ENCODE results near the gene PCBP3. TPM values are rescaled to one million over a fixed set of nuclear protein-coding genes. Genes with fewer than 3 reads are reported as not detected.

PCBP3 gene
- total RNA-seq, 4 donors from 2014 or later: 0.77 to 8.6 (median 3.2) TPM; not detected in 1

DNA sequence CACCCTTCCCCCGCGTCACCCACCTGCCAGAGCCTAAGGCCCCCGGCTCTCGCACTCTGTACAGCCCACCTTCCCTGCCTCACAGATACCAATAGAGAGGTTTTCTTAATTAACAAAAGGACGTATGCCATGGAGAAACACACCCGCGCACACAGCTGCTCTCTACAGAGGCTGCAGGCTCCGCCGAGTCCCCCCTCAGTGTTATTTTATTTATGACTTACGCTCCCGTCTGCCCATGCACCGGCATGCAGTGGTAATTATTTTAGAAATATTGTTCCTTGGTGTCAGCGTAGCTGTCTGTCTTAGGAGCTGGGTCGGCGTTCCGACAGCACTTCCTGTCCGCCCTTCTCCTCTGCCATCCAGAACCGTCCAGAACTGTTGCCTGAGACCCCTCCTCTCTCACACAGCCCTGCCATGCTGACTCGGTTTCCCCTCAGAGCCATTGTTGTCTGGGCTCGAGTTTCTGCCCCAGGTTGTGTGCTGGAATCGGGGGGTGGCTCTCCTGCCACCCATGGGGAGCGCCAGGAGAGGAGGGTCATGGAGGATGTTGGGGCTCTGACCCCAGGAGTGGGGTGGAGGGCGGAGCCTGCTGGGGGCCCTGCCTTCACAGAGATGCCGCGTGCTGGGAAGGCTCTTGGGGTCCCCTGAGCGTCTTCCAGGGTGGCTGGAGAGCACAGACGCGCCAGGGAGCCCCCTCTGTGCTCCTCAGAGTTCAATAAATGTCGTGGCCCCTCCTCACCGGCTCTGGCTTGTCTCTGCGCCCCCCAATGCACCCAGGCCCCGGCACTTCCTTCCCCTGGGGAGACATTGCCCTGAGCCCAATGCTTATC lies 298.4 kb downstream of the PCBP3 start:
- H3K9me3 ChIP-seq: no peaks in the 10 kb centered on the region
- no peaks in the 10 kb centered on the region for H3K27me3 ChIP-seq
- H3K36me3 ChIP-seq: no peaks in the 10 kb centered on the region
- intact Hi-C loops (cut with DNase I; ENCODE audit: low total_unique reads): no loop called here
- no peak for DNase-seq
- no peak overlapping the region for H3K4me3 ChIP-seq
- no peak overlapping the region for H3K27ac ChIP-seq
- no peaks in the 10 kb centered on the region for H3K4me1 ChIP-seq
- TF ChIP-seq POLR2A (IDR thresholded peaks at IDR 0.05): no peak
- TF ChIP-seq, protein P1, sequence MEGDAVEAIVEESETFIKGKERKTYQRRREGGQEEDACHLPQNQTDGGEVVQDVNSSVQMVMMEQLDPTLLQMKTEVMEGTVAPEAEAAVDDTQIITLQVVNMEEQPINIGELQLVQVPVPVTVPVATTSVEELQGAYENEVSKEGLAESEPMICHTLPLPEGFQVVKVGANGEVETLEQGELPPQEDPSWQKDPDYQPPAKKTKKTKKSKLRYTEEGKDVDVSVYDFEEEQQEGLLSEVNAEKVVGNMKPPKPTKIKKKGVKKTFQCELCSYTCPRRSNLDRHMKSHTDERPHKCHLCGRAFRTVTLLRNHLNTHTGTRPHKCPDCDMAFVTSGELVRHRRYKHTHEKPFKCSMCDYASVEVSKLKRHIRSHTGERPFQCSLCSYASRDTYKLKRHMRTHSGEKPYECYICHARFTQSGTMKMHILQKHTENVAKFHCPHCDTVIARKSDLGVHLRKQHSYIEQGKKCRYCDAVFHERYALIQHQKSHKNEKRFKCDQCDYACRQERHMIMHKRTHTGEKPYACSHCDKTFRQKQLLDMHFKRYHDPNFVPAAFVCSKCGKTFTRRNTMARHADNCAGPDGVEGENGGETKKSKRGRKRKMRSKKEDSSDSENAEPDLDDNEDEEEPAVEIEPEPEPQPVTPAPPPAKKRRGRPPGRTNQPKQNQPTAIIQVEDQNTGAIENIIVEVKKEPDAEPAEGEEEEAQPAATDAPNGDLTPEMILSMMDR (IDR thresholded peaks at IDR 0.05): no peak

DNA sequence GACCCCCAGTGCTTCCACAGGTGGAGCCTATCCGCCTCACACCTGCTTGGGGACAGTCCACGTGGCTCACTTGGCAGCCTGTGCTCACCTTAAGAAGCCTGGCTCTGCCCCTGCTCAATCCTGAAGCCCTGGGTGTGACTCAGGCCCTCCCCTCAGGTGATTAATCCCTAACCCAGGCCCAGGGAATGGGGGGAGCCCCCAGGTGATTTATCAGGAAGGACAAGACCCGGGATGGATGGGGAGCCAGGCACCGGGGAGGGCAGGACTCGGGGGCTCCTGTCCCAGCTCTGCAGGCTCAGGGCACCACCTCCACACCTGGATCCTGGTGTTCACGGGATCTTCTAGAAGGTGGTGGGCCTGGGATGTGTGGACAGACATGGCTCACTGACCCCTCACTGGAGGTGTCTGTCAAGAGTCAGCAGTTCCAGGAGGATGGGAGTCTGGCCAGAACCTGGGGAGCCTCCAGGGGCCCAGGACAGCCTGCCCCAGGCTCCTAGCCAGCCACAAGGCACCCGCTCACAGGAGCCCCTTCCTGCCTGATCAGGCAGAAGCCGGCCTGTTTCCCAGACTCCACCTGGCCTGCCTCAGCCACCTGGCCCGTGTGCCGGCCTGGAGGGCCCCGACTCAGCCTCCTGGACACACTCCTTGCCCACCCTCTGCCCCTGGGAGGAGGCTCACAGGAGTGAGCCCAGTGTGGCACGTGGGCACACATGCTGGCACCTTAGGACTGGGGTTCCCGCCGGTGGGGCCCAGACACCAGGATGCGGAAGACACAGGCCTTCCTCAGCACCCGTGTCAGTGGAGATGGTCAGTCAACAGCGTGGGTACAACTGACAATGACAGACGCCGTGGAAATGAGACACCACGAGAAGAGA lies 299.5 kb downstream of the PCBP3 start:
- TF ChIP-seq, protein P1 (IDR thresholded peaks at IDR 0.05): no peak
- TF ChIP-seq POLR2A (IDR thresholded peaks at IDR 0.05): no peak
- no peak for DNase-seq
- no peaks in the 10 kb centered on the region for H3K27me3 ChIP-seq
- intact Hi-C loops (cut with DNase I; ENCODE audit: low total_unique reads): no loop called here
- no peaks in the 10 kb centered on the region for H3K4me1 ChIP-seq
- no peaks in the 10 kb centered on the region for H3K9me3 ChIP-seq
- no peak overlapping the region for H3K4me3 ChIP-seq
- H3K27ac ChIP-seq: no peak overlapping the region
- H3K36me3 ChIP-seq: no peaks in the 10 kb centered on the region

DNA sequence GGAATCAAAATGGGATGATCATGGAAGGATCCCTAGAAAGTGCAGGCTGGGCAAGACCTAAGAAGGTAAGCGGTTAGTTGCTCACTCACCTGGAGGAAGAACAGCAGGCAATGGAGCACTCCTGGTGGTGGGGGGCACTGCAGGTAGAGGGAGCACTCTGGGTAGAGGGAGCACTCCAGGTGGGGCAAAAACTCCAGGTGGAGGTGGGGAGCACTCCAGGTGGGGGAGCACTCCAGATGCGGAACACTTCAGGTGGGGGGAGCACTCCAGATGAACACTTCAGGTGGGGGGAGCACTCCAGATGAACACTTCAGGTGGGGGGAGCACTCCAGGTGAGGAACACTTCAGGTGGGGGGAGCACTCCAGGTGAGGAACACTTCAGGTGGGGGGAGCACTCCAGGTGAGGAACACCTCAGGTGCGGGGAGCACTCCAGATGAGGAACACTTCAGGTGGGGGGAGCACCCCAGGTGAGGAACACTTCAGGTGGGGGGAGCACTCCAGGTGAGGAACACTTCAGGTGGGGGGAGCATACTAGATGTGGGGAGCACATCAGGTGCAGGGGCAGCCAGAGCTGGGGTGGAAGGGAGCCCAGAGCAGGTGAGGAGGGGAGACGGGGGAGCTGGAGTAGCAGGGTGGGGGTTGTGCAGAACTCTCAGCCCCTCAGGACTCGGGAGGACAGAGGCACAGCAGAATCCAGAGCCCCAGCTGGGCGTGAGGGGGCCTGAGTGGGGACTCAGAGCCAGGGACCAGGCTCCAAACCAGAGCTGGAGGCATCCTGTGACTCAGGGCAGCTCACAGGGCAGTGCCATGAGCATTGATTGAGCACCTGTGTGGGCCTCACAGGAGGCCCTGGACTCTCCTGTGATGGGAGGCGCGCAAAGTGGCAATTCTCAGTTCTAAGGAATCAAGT lies 300.4 kb downstream of the PCBP3 start:
- H3K27me3 ChIP-seq: no peaks in the 10 kb centered on the region
- H3K4me1 ChIP-seq: peaks cover 0 to 3% of the 10 kb centered on the region in 2 donors
- TF ChIP-seq, protein P1 (IDR thresholded peaks at IDR 0.05): no peak
- no peak for TF ChIP-seq POLR2A (IDR thresholded peaks at IDR 0.05)
- no peak for DNase-seq
- H3K9me3 ChIP-seq: no peaks in the 10 kb centered on the region
- no peak overlapping the region for H3K4me3 ChIP-seq
- intact Hi-C loops (cut with DNase I; ENCODE audit: low total_unique reads): no loop called here
- H3K36me3 ChIP-seq: no peaks in the 10 kb centered on the region
- no peak overlapping the region for H3K27ac ChIP-seq

DNA sequence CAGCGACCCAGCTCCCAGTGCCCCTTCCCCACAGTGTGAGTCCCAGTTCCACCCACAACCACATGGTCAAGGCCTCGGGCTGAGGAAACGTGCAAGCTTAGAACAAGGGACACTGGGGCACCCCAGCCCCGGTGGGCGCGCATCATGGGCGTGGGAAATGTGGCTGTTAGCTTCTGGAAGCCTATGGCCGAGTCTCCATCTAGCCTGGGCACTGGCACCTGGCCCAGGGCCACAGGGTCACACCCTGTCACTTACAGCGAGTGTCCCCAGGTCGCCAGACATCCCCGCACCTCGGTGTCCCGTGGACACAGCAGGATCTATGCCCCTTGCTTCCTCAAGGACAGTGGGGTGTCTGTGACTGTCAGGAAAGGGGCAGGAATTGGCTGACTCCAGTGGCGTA lies 301.1 kb downstream of the PCBP3 start:
- H3K27ac ChIP-seq: no peak overlapping the region
- peaks cover 0 to 5% of the 10 kb centered on the region in 2 donors for H3K4me1 ChIP-seq
- intact Hi-C loops (cut with DNase I; ENCODE audit: low total_unique reads): no loop called here
- H3K4me3 ChIP-seq: no peak overlapping the region
- TF ChIP-seq, protein P1 (IDR thresholded peaks at IDR 0.05): no peak
- TF ChIP-seq POLR2A (IDR thresholded peaks at IDR 0.05): no peak
- no peaks in the 10 kb centered on the region for H3K9me3 ChIP-seq
- no peaks in the 10 kb centered on the region for H3K36me3 ChIP-seq
- no peaks in the 10 kb centered on the region for H3K27me3 ChIP-seq
- no peak for DNase-seq
